H1 (cell line): Measurements from ENCODE around the gene NDUFA5. TPM values are rescaled to one million over a fixed set of nuclear protein-coding genes. Genes with fewer than 3 reads are reported as not detected.
A peak's percentile ranks its signal among the peaks of the same experiment; 100 is the strongest.

ENCODE experiments used
- CTCF ChIA-PET: fragments of 300-600 bp; sonication (Branson Sonifier 250); formaldehyde crosslinking; loops from one replicate; lab custom pipeline; 2021; ENCODE audit not compliant: partially characterized antibody; lab: Charles Lee
- POLR2A ChIA-PET: fragments of 300-600 bp; sonication (Branson Sonifier 250); formaldehyde crosslinking; loops from one replicate; lab custom pipeline; 2021; ENCODE audit warnings: inconsistent platforms; ENCODE audit not compliant: partially characterized antibody; lab: Charles Lee
- DNase-seq, 2 experiments: peaks; one replicate each; pipeline versions ENCODE4 v3.0.0 to v3.0.0-alpha.2; 2010 to 2022; ENCODE audit warnings: low spot score in 2 of 2, low read depth in 1 of 2, mixed read lengths in 1 of 2
- FAIRE-seq: peaks from 2 replicates; lab custom pipeline; 2011; peaks lifted over from hg19 to GRCh38; lab: Jason Lieb, UNC
- H2AFZ ChIP-seq: 2 replicates; pipeline ENCODE4 v1.8.1; 2012; ENCODE audit warnings: low read length, inconsistent platforms
- H2AK5ac ChIP-seq: 2 replicates; pipeline ENCODE4 v1.6.1; 2013; ENCODE audit warnings: low read depth, low read length
- H2BK120ac ChIP-seq: replicated peaks from 2 replicates; pipeline ENCODE3; 2013; ENCODE audit warnings: low read depth, low read length, inconsistent platforms
- H2BK12ac ChIP-seq: 2 replicates; pipeline ENCODE4 v1.6.1; 2013; ENCODE audit warnings: low read depth, low read length
- H2BK15ac ChIP-seq: 2 replicates; pipeline ENCODE4 v1.6.1; 2013; ENCODE audit warnings: low read length
- H2BK20ac ChIP-seq: 2 replicates; pipeline ENCODE4 v1.6.1; 2013; ENCODE audit warnings: low read length
- H2BK5ac ChIP-seq: 2 replicates; pipeline ENCODE4 v1.6.1; 2013; ENCODE audit warnings: low read depth, low read length
- H3K14ac ChIP-seq: 2 replicates; pipeline ENCODE4 v1.6.1; 2013; ENCODE audit warnings: inconsistent platforms; ENCODE audit not compliant: insufficient read length
- H3K18ac ChIP-seq: 2 replicates; pipeline ENCODE4 v1.6.1; 2013; ENCODE audit warnings: low read length; ENCODE audit errors: extremely low read depth
- H3K23ac ChIP-seq: 2 replicates; pipeline ENCODE4 v1.6.1; 2013; ENCODE audit warnings: inconsistent platforms; ENCODE audit not compliant: insufficient read length
- H3K23me2 ChIP-seq: 2 replicates; pipeline ENCODE4 v1.6.1; 2013; ENCODE audit warnings: low read depth, low read length
- H3K27ac ChIP-seq: 2 replicates; pipeline ENCODE4 v1.6.1; 2011; ENCODE audit warnings: low read depth, low read length, inconsistent platforms
- H3K27me3 ChIP-seq, 4 experiments: replicated peaks in 1 of 4; 1 replicate in 1 of 4; 2 replicates in 3 of 4; pipeline versions ENCODE4 v1.6.1 to v1.8.1; 2011 to 2013; ENCODE audit warnings: low read length in 3 of 4, mild to moderate bottlenecking in 3 of 4, inconsistent platforms in 2 of 4, mixed read lengths in 2 of 4, moderate library complexity in 1 of 4; ENCODE audit not compliant: control insufficient read depth in 3 of 4, insufficient read depth in 3 of 4; ENCODE audit errors: extremely low read depth in 1 of 4
- H3K36me3 ChIP-seq, 4 experiments: 2 replicates each; pipeline versions ENCODE4 v1.6.1 to v1.8.1; 2011 to 2013; ENCODE audit warnings: mild to moderate bottlenecking in 4 of 4, low read length in 3 of 4, moderate library complexity in 2 of 4, control low read depth in 1 of 4, inconsistent platforms in 1 of 4; ENCODE audit not compliant: insufficient read depth in 4 of 4, control insufficient read depth in 2 of 4
- H3K4ac ChIP-seq: replicated peaks from 2 replicates; pipeline ENCODE3; 2013; ENCODE audit warnings: low read length, low read depth, mixed read lengths, inconsistent platforms; ENCODE audit not compliant: insufficient read length
- H3K4me1 ChIP-seq, 4 experiments: replicated peaks in 1 of 4; 1 replicate in 1 of 4; 2 replicates in 3 of 4; pipeline versions ENCODE4 v1.6.1 to v1.8.1; 2011 to 2013; ENCODE audit warnings: low read length in 3 of 4, inconsistent platforms in 2 of 4, mixed read lengths in 1 of 4; ENCODE audit not compliant: insufficient read depth in 4 of 4, control insufficient read depth in 3 of 4
- H3K4me2 ChIP-seq, 2 experiments: 2 replicates each; pipeline versions ENCODE4 v1.6.1 to v1.8.1; 2011 to 2013; ENCODE audit warnings: low read depth in 2 of 2, low read length in 2 of 2, control low read depth in 1 of 2, inconsistent platforms in 1 of 2, mild to moderate bottlenecking in 1 of 2; ENCODE audit not compliant: insufficient read depth in 1 of 2
- H3K4me3 ChIP-seq, 4 experiments: fragments of 200-600, 300-600 bp in 1 of 4; sonication (generic), shearing (Covaris generic), sonication (Bioruptor Twin) in 1 of 4; 2 replicates each; pipeline versions ENCODE4 v1.5.1 to v1.8.1; 2011 to 2016; ENCODE audit warnings: low read length in 4 of 4, low read depth in 3 of 4, control low read depth in 2 of 4, inconsistent platforms in 2 of 4, mild to moderate bottlenecking in 2 of 4, mixed read lengths in 1 of 4, moderate library complexity in 1 of 4; ENCODE audit not compliant: insufficient read depth in 2 of 4; ENCODE audit errors: extremely low read depth in 1 of 4
- H3K56ac ChIP-seq: replicated peaks from 2 replicates; pipeline ENCODE3; 2013; ENCODE audit warnings: low read depth, mild to moderate bottlenecking, mixed read lengths, low read length, inconsistent platforms; ENCODE audit not compliant: insufficient read length
- H3K79me1 ChIP-seq: 2 replicates; pipeline ENCODE4 v1.6.1; 2013; ENCODE audit warnings: low read depth, low read length, control low read depth
- H3K79me2 ChIP-seq, 2 experiments: 2 replicates each; pipeline versions ENCODE4 v1.6.1 to v1.8.1; 2012 to 2013; ENCODE audit warnings: low read length in 2 of 2, mild to moderate bottlenecking in 2 of 2, inconsistent platforms in 1 of 2; ENCODE audit not compliant: insufficient read depth in 2 of 2, control insufficient read depth in 1 of 2
- H3K9ac ChIP-seq, 4 experiments: replicated peaks in 1 of 4; 1 replicate in 1 of 4; 2 replicates in 3 of 4; pipeline versions ENCODE4 v1.6.1 to v1.8.1; 2011 to 2013; ENCODE audit warnings: low read depth in 3 of 4, low read length in 3 of 4, control low read depth in 2 of 4, mild to moderate bottlenecking in 2 of 4, moderate library complexity in 2 of 4, inconsistent platforms in 1 of 4; ENCODE audit errors: extremely low read depth in 1 of 4
- H3K9me3 ChIP-seq, 2 experiments: 2 replicates each; pipeline versions ENCODE4 v1.6.1 to v1.8.1; 2012 to 2013; ENCODE audit warnings: mild to moderate bottlenecking in 2 of 2, moderate library complexity in 2 of 2, control low read depth in 1 of 2, inconsistent platforms in 1 of 2, low read depth in 1 of 2, low read length in 1 of 2, mixed read lengths in 1 of 2; ENCODE audit not compliant: insufficient read depth in 2 of 2
- H4K20me1 ChIP-seq, 2 experiments: replicated peaks in 1 of 2; 2 replicates each; pipeline versions ENCODE3 to v1.8.1; 2011 to 2013; ENCODE audit warnings: inconsistent platforms in 2 of 2, low read length in 2 of 2, mild to moderate bottlenecking in 1 of 2; ENCODE audit not compliant: insufficient read depth in 2 of 2, control insufficient read depth in 1 of 2
- H4K5ac ChIP-seq: 2 replicates; pipeline ENCODE4 v1.6.1; 2013; ENCODE audit warnings: low read length, low read depth, mixed read lengths, inconsistent platforms; ENCODE audit not compliant: insufficient read length
- H4K8ac ChIP-seq: 2 replicates; pipeline ENCODE4 v1.8.0; 2013; ENCODE audit warnings: mild to moderate bottlenecking, moderate library complexity, low read length, inconsistent platforms; ENCODE audit not compliant: insufficient read depth; ENCODE audit errors: extremely low read depth
- H4K91ac ChIP-seq: replicated peaks from 2 replicates; pipeline ENCODE3; 2013; ENCODE audit warnings: low read length, mixed read lengths, inconsistent platforms; ENCODE audit not compliant: insufficient read length
- HDAC2 ChIP-seq, 2 experiments: fragments of 300-600 bp in 1 of 2; sonication (generic) in 1 of 2; IDR thresholded peaks; 2 replicates each; pipeline ENCODE4 v1.6.1; 2011 to 2012; ENCODE audit warnings: low read depth in 2 of 2, low read length in 2 of 2, mild to moderate bottlenecking in 2 of 2, moderate library complexity in 2 of 2, borderline replicate concordance in 1 of 2, inconsistent platforms in 1 of 2
- SUZ12 ChIP-seq: fragments of 200-600 bp; sonication (generic); IDR thresholded peaks from 2 replicates; pipeline ENCODE4 v1.6.1; 2012; ENCODE audit warnings: mild to moderate bottlenecking, inconsistent platforms, low read length, moderate library complexity, mixed read lengths
- WGBS, 2 experiments: shearing (Covaris generic) in 1 of 2; methylation state at CpG; one replicate each; pipeline versions ENCODE4 v1.1.6 to v1.1.7; 2013 to 2015; ENCODE audit warnings: low lambda C conversion rate in 2 of 2, mixed read lengths in 2 of 2, inconsistent platforms in 1 of 2, low coverage in 1 of 2, missing lambda C conversion rate in 1 of 2; ENCODE audit not compliant: insufficient replicate concordance in 2 of 2, insufficient coverage in 1 of 2, insufficient read length in 1 of 2; ENCODE audit errors: extremely low coverage in 1 of 2, missing lambda C conversion rate in 1 of 2; 5-methylcytosine and 5-hydroxymethylcytosine counted together
- polyA plus RNA-seq, 7 experiments: library from polyadenylated mRNA; depleted of rRNA in 3 of 7; stranded (reverse) in 5 of 7; unstranded in 2 of 7; fragments of >200 nt in 5 of 7; fragments of 200-250 nt in 2 of 7; gene quantifications; 1 replicate in 5 of 7; 2 replicates in 1 of 7; 4 replicates in 1 of 7; pipeline versions ENCODE4 v1.2.1 to v1.2.3, GENCODE V29; 2011 to 2013; ENCODE audit warnings: missing spikeins in 2 of 7, mixed read lengths in 2 of 7
- total RNA-seq: library from RNA; stranded (reverse); fragmentation: NEBNext Ultra II Directional; extraction: Animal tissue kit (Norgen Biotek cat#: 25700); gene quantifications from 2 replicates; pipeline ENCODE4 v1.2.1, GENCODE V29; 2021

NDUFA5 gene
- total and polyA plus RNA-seq, 2 of the 8 experiments (the other 6 are each of a cell fraction or from before 2014, with no cell fraction given), result 7.6 to 76.3 TPM

DNA sequence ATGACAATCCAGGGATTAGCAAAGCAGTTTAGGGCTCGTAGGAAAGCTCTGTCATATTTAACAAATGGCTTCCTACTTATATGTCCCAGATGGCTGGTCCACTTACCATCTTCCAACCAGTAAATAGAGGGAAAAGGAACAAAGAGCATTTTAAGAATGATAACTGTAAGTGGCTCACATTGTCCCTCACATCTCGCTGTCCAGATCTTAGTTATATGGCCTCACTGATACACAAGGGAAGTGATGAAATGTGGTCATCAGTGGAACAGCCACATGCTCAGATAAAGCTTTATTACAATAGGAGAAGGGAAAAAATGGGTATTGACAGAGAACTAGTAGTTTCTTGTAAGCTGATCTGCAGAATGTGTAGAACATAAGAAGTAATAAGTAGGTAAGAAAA, 59.0 kb downstream of the NDUFA5 start:
- Histone ChIP-seq H4K91ac (no peak overlapping the region), H3K4ac (no peak overlapping the region), H2BK20ac (no peak overlapping the region), H4K20me1 (no peaks in the 10 kb centered on the region), H2BK5ac (no peak overlapping the region), H3K4me2 (no peak overlapping the region), H3K79me2 (no peaks in the 10 kb centered on the region), H2BK15ac (no peak overlapping the region), H3K36me3 (no peaks in the 10 kb centered on the region), H3K27ac (no peak overlapping the region), H2BK120ac (no peak overlapping the region), H2AFZ (0 out of 2 replicates have a peak overlapping the region, but pooled peaks have one; percentile 57), H3K79me1 (no peaks in the 10 kb centered on the region), H3K18ac (no peak overlapping the region), H3K23ac (no peak overlapping the region), H4K5ac (no peak overlapping the region), H2BK12ac (no peak overlapping the region), H3K9ac (no peak overlapping the region), H3K23me2 (no peaks in the 10 kb centered on the region), H3K14ac (no peak overlapping the region), H3K9me3 (no peaks in the 10 kb centered on the region), H3K27me3 (no peaks in the 10 kb centered on the region), H2AK5ac (no peak overlapping the region), H3K56ac (no peak overlapping the region), H3K4me1 (peaks cover 0 to 6% (median 0%) of the 10 kb centered on the region in 4 experiments; a peak in 2 of 7 replicates)
- FAIRE-seq, result no peak
- WGBS, 2 experiments, result 92% methylated on average over 2 of the region's 2 CpGs; no CpG with 5 or more reads in 1 of the 2 experiments
- CTCF ChIA-PET, result interaction anchor here (0.9 to 1.8 kb wide), 3 partner anchors 11 to 55 kb away, joined by 3 to 6 read pairs (median 4); no protein-coding TSS in a partner anchor
- POLR2A ChIA-PET, result no interaction called here
- no peak for DNase-seq
- TF ChIP-seq HDAC2 (IDR thresholded peaks at IDR 0.05; ENCODE audit: borderline replicate concordance in 1 of 2, low read depth in 2 of 2, low read length in 2 of 2), result no peak
- no peak for TF ChIP-seq SUZ12
- TF ChIP-seq, all 59 proteins: peak for 0
- H4K8ac ChIP-seq, result no peak overlapping the region
- H3K4me3 ChIP-seq, result no peak overlapping the region
